NCI-H2107 treated with DMSO at 0.1 percent for 48 hours (cell line): ENCODE data around the gene HCK.

Source experiments
- DNase-seq: peaks from one replicate; lab custom pipeline; 2025; ENCODE audit not compliant: unreplicated experiment; lab: John Stamatoyannopoulos, UW

Gene HCK

DNA sequence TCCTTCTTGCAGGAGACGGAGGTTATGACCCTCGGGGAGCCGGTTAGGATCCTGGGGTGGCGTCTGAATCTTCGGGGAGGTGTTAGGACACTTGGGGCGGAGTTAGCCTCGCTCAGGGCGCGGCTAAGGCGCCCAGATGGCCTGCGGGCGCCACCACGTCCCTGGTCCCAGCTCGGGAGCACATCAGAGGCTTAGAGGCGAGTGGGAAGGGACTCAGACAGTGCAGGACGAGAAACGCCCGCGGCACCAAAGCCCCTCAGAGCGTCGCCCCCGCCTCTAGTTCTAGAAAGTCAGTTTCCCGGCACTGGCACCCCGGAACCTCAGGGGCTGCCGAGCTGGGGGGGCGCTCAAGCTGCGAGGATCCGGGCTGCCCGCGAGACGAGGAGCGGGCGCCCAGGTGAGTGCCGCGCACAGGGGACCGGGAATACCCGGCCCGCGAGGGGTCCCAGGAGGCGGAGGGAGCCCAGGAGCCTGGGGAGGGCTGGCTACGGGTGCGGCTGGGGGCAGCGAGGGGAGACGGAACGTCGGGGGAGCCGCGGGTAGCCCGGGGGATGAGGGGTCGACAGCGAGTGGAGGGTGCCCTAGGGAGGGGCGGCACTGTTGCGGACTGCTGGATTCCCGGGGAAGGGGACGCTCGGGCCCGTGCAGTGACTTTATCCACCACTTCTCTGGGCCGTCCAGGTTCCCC, at the start of gene HCK:
HCK (plus strand) TSS at position 153 of the 688 bp plus-strand sequence.
- no peak for DNase-seq

DNA sequence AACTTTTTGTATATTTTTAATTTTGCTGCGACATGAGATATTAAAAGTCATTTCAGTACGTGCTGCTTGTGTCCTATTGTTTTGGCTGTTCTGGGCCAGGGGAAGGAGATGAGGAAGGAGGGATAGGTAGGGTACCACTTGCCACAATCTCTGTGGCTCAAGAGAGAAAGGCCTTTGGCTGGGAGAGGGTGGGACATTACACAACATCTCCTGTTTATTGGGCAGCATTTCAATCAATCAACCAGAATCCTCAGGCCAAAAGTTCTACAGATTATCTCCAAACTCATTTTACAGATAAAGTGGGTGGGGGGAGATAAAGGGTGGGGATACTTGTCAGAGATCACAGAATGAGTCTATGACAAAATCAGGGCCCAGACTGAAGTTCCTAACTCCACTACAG, 48.7 kb upstream of the HCK start:
- no peak for DNase-seq

DNA sequence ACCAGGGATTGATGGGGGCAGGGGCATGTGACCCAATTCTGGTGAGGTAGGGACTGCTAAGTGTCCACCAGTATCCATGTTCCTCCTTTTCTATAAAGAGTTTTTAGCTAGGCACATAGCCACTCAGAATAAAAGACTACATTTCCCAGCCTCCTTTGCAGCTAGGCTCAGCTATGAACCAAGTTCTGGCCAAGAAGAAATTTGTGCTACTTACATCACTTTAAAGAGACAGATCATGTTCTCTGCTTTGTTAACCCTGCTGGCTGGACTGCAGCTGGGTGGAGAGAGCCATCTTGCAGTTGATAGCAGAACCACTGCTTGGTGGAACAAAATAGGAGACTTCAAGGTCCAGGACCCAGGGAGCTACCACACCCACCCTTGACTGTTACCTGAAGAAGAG, 47.1 kb upstream of the HCK start:
- DNase-seq, result no peak

- no peak for DNase-seq
These were observed 46.0 kb upstream of the HCK start for GRCh38 chr20:32006053-32006452.

GRCh38 chr20:32006841-32007786, 44.9 kb upstream of the HCK start:
- peak; percentile 17 for DNase-seq

- DNase-seq, result no peak
These were observed 44.0 kb upstream of the HCK start for GRCh38 chr20:32007787-32008616.

- DNase-seq, result no peak
These were observed 42.5 kb upstream of the HCK start for GRCh38 chr20:32009564-32009963.

- no peak for DNase-seq
These were observed 41.9 kb upstream of the HCK start, which contains the start of gene CCM2L for GRCh38 chr20:32010101-32010500. Gene CCM2L (plus strand): TSS chr20:32010438. CDS start chr20:32010455, 17 bp downstream.

DNA sequence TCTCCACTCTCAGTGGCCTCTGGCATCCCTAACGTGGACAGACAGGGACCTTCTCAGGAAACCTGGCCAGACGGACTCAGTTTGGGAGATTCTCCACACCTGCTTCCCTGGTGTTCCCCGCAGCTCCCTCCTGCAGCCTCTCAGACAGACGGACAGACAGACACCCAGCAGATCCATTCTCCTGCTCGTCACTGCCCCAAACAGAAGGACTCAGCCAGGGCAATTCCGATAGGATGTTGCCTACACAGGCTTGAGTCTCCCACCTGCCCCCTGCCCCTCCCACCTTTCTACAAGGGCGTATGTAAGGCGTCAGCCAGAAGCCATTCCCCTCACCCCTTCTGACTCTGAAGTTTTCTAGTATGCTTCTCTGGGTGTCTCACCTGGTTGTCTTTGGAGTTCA, 41.4 kb upstream of the HCK start:
- DNase-seq, result no peak

DNA sequence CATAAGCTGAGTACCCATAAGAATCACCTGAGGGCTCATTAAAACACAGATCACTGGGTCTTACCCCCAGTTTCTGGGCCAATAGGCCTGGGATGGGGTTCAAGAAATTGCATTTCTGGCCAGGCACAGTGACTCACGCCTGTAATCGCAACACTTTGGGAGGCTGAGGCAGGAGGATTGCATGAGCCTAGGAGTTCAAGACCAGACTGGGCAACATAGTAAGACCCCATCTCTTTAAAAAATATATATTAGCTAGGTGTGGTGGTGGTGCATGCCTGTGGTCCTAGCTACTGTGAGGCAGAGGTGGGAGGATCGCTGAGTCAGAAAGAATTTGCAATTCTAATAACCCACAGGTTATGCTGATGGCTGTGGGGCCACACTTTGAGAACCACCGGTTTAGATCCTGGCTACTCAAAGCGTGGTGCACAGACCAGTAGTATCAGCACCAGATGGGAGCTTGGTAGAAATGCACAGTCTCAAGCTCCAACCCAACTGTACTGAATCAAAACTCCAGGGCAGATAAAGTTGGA, 39.8 kb upstream of the HCK start:
- DNase-seq, result no peak

DNA sequence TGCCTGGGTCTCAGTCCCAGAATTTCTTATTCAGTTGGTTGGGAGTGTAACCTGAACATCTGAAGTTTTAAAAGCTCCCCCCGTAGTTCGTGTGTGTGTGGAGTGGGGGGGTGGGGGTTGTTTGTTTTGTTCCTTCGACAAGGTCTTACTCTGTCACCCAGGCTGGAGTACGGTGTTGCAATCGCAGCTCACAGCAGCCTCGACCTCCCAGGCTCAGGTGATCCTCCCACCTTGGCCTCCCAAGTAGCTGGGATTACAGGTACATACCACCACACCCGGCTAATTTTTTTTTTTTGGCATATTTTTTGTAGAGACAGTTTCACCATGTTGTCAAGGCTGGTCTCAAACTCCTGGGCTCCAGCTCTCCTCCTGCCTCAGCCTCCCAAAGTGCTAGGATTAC, 38.7 kb upstream of the HCK start:
- no peak for DNase-seq

GRCh38 chr20:32017711-32018251, 34.3 kb upstream of the HCK start:
- DNase-seq, result peak; percentile 24

- peak; percentile 46 for DNase-seq
These were observed 33.5 kb upstream of the HCK start for GRCh38 chr20:32018269-32019155.

DNA sequence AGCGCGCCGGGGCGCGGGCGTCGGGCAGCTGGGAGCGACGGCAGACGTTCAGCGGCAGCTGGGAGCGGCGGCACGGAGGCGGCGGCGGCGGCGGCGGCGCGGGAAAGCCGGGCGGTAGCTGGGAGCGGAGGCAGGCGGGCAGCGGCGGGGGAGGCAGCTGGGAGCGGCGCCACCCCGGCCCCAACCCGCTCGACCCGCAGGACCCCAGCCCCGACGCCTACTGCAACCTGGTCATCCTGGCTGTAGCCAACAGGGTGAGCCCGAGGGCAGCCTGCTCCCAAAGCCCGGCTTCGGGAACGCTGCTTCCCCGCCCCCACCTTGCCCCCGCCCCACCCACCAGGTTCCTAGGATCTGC, 32.9 kb upstream of the HCK start:
- no peak for DNase-seq

DNA sequence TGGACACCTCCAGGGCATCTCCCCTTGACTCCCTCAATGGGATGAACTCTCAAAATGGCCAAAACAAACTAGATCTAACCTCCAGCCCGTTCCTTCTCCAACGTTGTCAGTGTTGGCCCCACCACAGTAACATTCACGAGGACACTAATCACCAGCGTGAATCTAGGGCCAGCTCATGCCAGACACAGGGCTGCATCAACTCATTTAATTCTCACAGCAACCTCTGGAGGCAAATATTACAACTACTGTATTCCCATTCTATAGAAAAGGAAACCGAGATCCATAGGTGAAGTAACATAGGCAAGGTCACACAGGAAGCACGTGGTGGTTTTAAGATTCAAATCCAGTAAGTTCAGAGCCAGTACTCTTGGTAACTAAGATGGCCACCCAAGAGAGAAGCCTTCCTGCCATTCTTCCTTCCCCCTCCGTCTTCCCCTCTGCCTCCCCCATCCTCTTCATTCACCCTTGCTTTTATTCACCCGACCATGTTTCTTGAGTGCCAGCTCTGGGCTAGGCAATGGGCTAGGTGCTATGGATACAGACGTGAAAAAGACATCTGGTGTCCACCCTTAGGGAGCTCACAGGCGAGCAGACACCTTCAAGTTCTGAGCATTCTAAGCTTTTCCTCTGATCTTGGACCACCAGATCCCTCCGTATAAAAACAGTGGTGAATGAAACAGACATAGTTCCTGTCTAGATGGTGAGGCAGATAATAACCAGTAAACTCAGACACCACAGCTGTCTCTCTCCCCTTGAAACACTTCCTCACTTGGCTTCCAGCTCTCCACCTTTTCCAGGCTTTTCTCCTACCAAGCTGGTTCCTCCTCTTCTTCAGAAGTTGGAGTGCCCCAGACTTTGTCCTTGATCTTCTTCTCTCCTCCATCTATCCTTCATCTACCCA, 32.2 kb upstream of the HCK start:
- DNase-seq, result no peak

DNA sequence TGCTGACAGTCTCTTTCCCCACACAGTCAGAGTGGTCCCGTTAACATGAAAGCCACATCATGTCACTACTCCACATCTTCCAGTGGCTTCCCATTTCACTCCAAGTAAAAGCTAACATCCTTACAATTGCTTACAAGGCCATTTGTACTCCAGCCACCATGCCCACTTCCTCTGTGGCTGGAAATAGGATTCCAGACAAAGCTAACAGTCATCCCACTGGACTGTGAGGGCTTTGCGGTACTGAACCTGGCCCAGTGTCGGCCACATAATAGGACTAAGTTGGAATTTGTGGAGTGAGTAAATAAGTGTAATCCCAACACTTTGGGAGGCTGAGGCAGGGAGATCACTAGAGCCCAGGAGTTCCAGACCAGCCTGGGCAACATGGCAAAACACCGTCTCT, 31.0 kb upstream of the HCK start:
- no peak for DNase-seq

GRCh38 chr20:32024683-32025295, 27.3 kb upstream of the HCK start:
- DNase-seq, result no peak

GRCh38 chr20:32027643-32028042, 24.4 kb upstream of the HCK start:
- no peak for DNase-seq
